IMR-90 (cell line): ENCODE data around the gene PFKP. TPM values are rescaled to one million over a fixed set of nuclear protein-coding genes. Genes with fewer than 3 reads are reported as not detected.

Source experiments
- ATAC-seq: fragments of 200-7000 bp; cut with Tn5 transposase; 2 replicates; pipeline ENCODE4 v1.9.1; 2020; ENCODE audit warnings: low read depth, mild to moderate bottlenecking, moderate library complexity
- BruUV-seq: library from RNA; stranded (reverse); fragments of 400-500 nt; replicated peaks from 2 replicates; lab custom pipeline; 2021; lab: Mats Ljungman, UMichigan
- CTCF ChIA-PET: fragments of 300-600 bp; formaldehyde crosslinking; extraction: SDS; loops from one replicate; lab custom pipeline; 2021; ENCODE audit warnings: antibody characterized with exemption; lab: Yijun Ruan, JAX
- POLR2A ChIA-PET: fragments of 300-600 bp; sonication (Branson Sonifier 250); formaldehyde crosslinking; loops from one replicate; lab custom pipeline; 2022; ENCODE audit warnings: antibody characterized with exemption; ENCODE audit not compliant: unreplicated experiment; lab: Charles Lee
- DNase-seq: peaks from one replicate; pipeline ENCODE4 v3.0.0; 2013
- H2AFZ ChIP-seq: replicated peaks from 2 replicates; pipeline ENCODE3; 2013; ENCODE audit warnings: low read length, mild to moderate bottlenecking; ENCODE audit not compliant: poor library complexity
- H2AK5ac ChIP-seq: 2 replicates; pipeline ENCODE4 v1.6.1; 2013; ENCODE audit warnings: low read depth, low read length, inconsistent platforms
- H2AK9ac ChIP-seq: replicated peaks from 2 replicates; pipeline ENCODE3; 2013; ENCODE audit warnings: mild to moderate bottlenecking, low read depth, low read length, moderate library complexity; ENCODE audit not compliant: poor library complexity
- H2BK120ac ChIP-seq: 2 replicates; pipeline ENCODE4 v1.6.1; 2013; ENCODE audit warnings: low read depth, low read length, inconsistent platforms
- H2BK15ac ChIP-seq: 3 replicates; pipeline ENCODE4 v1.6.1; 2013; ENCODE audit warnings: low read depth, low read length, inconsistent platforms
- H2BK20ac ChIP-seq: 2 replicates; pipeline ENCODE4 v1.6.1; 2013; ENCODE audit warnings: low read depth, mild to moderate bottlenecking, inconsistent platforms, low read length, moderate library complexity
- H2BK5ac ChIP-seq: 2 replicates; pipeline ENCODE4 v1.6.1; 2013; ENCODE audit warnings: mild to moderate bottlenecking, low read depth, low read length, inconsistent platforms; ENCODE audit not compliant: poor library complexity, severe bottlenecking
- H3K14ac ChIP-seq: replicated peaks from 2 replicates; pipeline ENCODE4 v1.6.1; 2013; ENCODE audit warnings: low read depth, low read length, inconsistent platforms
- H3K18ac ChIP-seq: 2 replicates; pipeline ENCODE4 v1.6.1; 2013; ENCODE audit warnings: low read depth, low read length, control low read depth
- H3K23ac ChIP-seq: 2 replicates; pipeline ENCODE4 v1.6.1; 2013; ENCODE audit warnings: low read depth, low read length, inconsistent platforms
- H3K27ac ChIP-seq: 2 replicates; pipeline ENCODE4 v1.5.1; 2013; ENCODE audit warnings: mild to moderate bottlenecking, control low read depth, low read length; ENCODE audit not compliant: insufficient read depth
- H3K27me3 ChIP-seq: 2 replicates; pipeline ENCODE4 v1.6.1; 2013; ENCODE audit warnings: low read length; ENCODE audit not compliant: control insufficient read depth, insufficient read depth
- H3K36me3 ChIP-seq: 2 replicates; pipeline ENCODE4 v1.6.1; 2013; ENCODE audit warnings: low read length, mixed read lengths; ENCODE audit not compliant: control insufficient read depth, insufficient read depth
- H3K4ac ChIP-seq: 2 replicates; pipeline ENCODE4 v1.6.1; 2013; ENCODE audit warnings: low read depth, low read length, inconsistent platforms
- H3K4me1 ChIP-seq: 2 replicates; pipeline ENCODE4 v1.6.1; 2013; ENCODE audit warnings: low read length, mixed read lengths; ENCODE audit not compliant: control insufficient read depth, insufficient read depth
- H3K4me2 ChIP-seq: 2 replicates; pipeline ENCODE4 v1.6.1; 2013; ENCODE audit warnings: low read depth, mild to moderate bottlenecking, control low read depth, low read length, moderate library complexity
- H3K4me3 ChIP-seq: 2 replicates; pipeline ENCODE4 v1.5.1; 2013; ENCODE audit warnings: low read depth, mild to moderate bottlenecking, control low read depth, low read length, moderate library complexity; ENCODE audit not compliant: insufficient read depth
- H3K56ac ChIP-seq: 2 replicates; pipeline ENCODE4 v1.6.1; 2013; ENCODE audit warnings: low read length, inconsistent platforms; ENCODE audit not compliant: insufficient read depth; ENCODE audit errors: extremely low read depth
- H3K79me1 ChIP-seq, 2 experiments: 2 replicates each; pipeline ENCODE4 v1.6.1; 2013; ENCODE audit warnings: low read length in 2 of 2, inconsistent platforms in 1 of 2, low read depth in 1 of 2
- H3K9ac ChIP-seq: 2 replicates; pipeline ENCODE4 v1.6.1; 2013; ENCODE audit warnings: low read depth, low read length, control low read depth
- H3K9me1 ChIP-seq: 2 replicates; pipeline ENCODE4 v1.6.1; 2013; ENCODE audit warnings: low read length, inconsistent platforms; ENCODE audit not compliant: insufficient read depth
- H3K9me3 ChIP-seq: 2 replicates; pipeline ENCODE4 v1.6.1; 2013; ENCODE audit warnings: low read length; ENCODE audit not compliant: control insufficient read depth, insufficient read depth
- H4K20me1 ChIP-seq: 2 replicates; pipeline ENCODE4 v1.6.1; 2013; ENCODE audit warnings: low read length, inconsistent platforms; ENCODE audit not compliant: insufficient read depth
- H4K5ac ChIP-seq: 2 replicates; pipeline ENCODE4 v1.6.1; 2013; ENCODE audit warnings: mild to moderate bottlenecking, low read depth, low read length, control low read depth
- H4K8ac ChIP-seq, 2 experiments: 2 replicates each; pipeline ENCODE4 v1.6.1; 2013; ENCODE audit warnings: low read depth in 2 of 2, low read length in 2 of 2, control low read depth in 1 of 2, inconsistent platforms in 1 of 2
- H4K91ac ChIP-seq: 2 replicates; pipeline ENCODE4 v1.6.1; 2013; ENCODE audit warnings: low read depth, low read length, inconsistent platforms; ENCODE audit not compliant: insufficient read depth
- CHD1 ChIP-seq: IDR thresholded peaks from 2 replicates; pipeline ENCODE4 v1.6.1; 2012; ENCODE audit warnings: low read depth, low read length, improper control_type of control experiment
- RCOR1 ChIP-seq: IDR thresholded peaks from 2 replicates; pipeline ENCODE4 v1.6.1; 2012; ENCODE audit warnings: mild to moderate bottlenecking, low read length, improper control_type of control experiment; ENCODE audit not compliant: insufficient replicate concordance
- WGBS, 2 experiments: methylation state at CpG; one replicate each; pipeline versions ENCODE4 v1.1.5 to v1.1.7; 2013; ENCODE audit warnings: missing lambda C conversion rate in 2 of 2; ENCODE audit not compliant: insufficient read length in 1 of 2; ENCODE audit errors: extremely low coverage in 2 of 2; 5-methylcytosine and 5-hydroxymethylcytosine counted together
- dilution Hi-C: fragments of 300-500 bp; cut with HindIII; formaldehyde crosslinking; loops from one replicate; pipeline ENCODE4 v1.14.3; 2018; ENCODE audit warnings: low sequenced_read_pairs; ENCODE audit not compliant: unreplicated experiment
- in situ Hi-C: fragments of 300-500 bp; cut with MboI; formaldehyde crosslinking; loops from 3 replicates; pipeline ENCODE4 v1.14.3; 2019; ENCODE audit warnings: low sequenced_read_pairs, inconsistent platforms, mixed read lengths
- intact Hi-C: fragments of 100-400 bp; cut with micrococcal nuclease; formaldehyde crosslinking; loops from 2 replicates; pipeline ENCODE4 v1.10.0; 2022
- polyA plus RNA-seq, 3 experiments: library from polyadenylated mRNA; depleted of rRNA; stranded (reverse); fragments of >200 nt; gene quantifications; 2 replicates each; pipeline ENCODE4 v1.2.3, GENCODE V29; 2012; ENCODE audit warnings: low replicate concordance in 1 of 3
- total RNA-seq: library from RNA; depleted of rRNA; stranded (reverse); fragments of >200 nt; gene quantifications from 2 replicates; pipeline ENCODE4 v1.2.3, GENCODE V29; 2012
- TF ChIP-seq, protein P1 (sequence below): conservative IDR thresholded peaks from 2 replicates; pipeline ENCODE4 v1.5.1; 2012; ENCODE audit warnings: mild to moderate bottlenecking, low read depth, low read length, improper control_type of control experiment
- TF ChIP-seq, protein P2 (sequence below): fragments of 150-350 bp; IDR thresholded peaks from 2 replicates; pipeline ENCODE4 v1.6.1; 2016; ENCODE audit warnings: low read depth, mild to moderate bottlenecking, low read length, moderate library complexity, borderline replicate concordance

Gene PFKP
- total and polyA plus RNA-seq, 2 of the 4 experiments (the other 2 are of a cell fraction): 223 to 294 TPM

DNA sequence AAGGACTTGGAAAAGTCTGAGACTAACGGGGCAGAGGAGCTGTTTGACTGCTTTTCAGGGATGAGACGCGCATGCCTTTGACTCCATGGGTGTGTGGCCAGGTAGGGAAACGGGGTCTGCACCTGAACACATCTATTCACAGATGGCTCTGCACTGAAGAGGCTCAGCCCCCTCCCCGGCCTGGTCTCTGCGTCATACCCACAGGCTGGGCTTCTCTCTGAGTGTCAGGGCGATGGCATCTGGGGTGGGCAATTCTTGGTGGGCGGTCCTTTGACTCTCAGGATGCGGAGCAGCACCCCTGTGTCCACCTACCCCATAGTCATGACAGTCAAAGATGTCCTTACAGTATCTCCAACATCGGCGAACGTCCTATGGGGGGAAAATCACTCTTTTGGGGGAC is 23.0 kb downstream of the PFKP start:
- Histone ChIP-seq H2AK9ac (peak overlapping the region; percentile 48), H2BK120ac (peak overlapping the region; percentile 38; the same call in 1 of the 2 replicates), H4K5ac (peak overlapping the region; percentile 12; the same call in 1 of the 2 replicates), H3K4ac (peak overlapping the region; percentile 85), H3K18ac (0 out of 2 replicates have a peak overlapping the region, but pooled peaks have one; percentile 33), H4K20me1 (peaks cover 45% of the 10 kb centered on the region), H2AFZ (peak overlapping the region; percentile 61), H3K14ac (0 out of 2 replicates have a peak overlapping the region, but pooled peaks have one; percentile 31), H4K91ac (peak overlapping the region; percentile 62), H3K9me1 (peaks cover 33% of the 10 kb centered on the region), H2BK5ac (peak overlapping the region; percentile 89), H4K8ac (peak overlapping the region; percentile 40 to 63; a peak in 2 of 4 replicates), H2BK20ac (0 out of 2 replicates have a peak overlapping the region, but pooled peaks have one; percentile 35), H3K79me1 (peaks cover 14 to 78% of the 10 kb centered on the region in 2 experiments), H3K27ac (peak overlapping the region; percentile 57), H3K4me2 (no peak overlapping the region), H3K56ac (no peak overlapping the region), H3K4me3 (no peak overlapping the region), H3K23ac (peak overlapping the region; percentile 1; the same call in 1 of the 2 replicates), H2AK5ac (peak overlapping the region; percentile 82), H3K4me1 (peaks cover 34% of the 10 kb centered on the region), H3K9me3 (no peaks in the 10 kb centered on the region), H3K36me3 (peaks cover 28% of the 10 kb centered on the region), H3K27me3 (no peaks in the 10 kb centered on the region), H3K9ac (no peak overlapping the region), H2BK15ac (peak overlapping the region; percentile 34; the same call in 1 of the 3 replicates)
- ChIA-PET POLR2A (no interaction called here), CTCF (interaction anchor here (1.1 kb wide), 1 partner anchor 44 kb away, joined by 3 read pairs; no protein-coding TSS in a partner anchor)
- DNase-seq (no peak), ATAC-seq (no peak)
- in situ Hi-C loops (no loop called here), intact Hi-C loops (no loop called here), dilution Hi-C loops (no loop called here)
- no TSS peak for BruUV-seq
- 80% methylated on average over 1 of the region's 12 CpGs; no CpG with 5 or more reads in 1 of the 2 experiments for WGBS, 2 experiments
- TF ChIP-seq, protein P1, sequence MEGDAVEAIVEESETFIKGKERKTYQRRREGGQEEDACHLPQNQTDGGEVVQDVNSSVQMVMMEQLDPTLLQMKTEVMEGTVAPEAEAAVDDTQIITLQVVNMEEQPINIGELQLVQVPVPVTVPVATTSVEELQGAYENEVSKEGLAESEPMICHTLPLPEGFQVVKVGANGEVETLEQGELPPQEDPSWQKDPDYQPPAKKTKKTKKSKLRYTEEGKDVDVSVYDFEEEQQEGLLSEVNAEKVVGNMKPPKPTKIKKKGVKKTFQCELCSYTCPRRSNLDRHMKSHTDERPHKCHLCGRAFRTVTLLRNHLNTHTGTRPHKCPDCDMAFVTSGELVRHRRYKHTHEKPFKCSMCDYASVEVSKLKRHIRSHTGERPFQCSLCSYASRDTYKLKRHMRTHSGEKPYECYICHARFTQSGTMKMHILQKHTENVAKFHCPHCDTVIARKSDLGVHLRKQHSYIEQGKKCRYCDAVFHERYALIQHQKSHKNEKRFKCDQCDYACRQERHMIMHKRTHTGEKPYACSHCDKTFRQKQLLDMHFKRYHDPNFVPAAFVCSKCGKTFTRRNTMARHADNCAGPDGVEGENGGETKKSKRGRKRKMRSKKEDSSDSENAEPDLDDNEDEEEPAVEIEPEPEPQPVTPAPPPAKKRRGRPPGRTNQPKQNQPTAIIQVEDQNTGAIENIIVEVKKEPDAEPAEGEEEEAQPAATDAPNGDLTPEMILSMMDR: no peak
- TF ChIP-seq RCOR1 (no peak), CHD1 (no peak)
- TF ChIP-seq, protein P2, sequence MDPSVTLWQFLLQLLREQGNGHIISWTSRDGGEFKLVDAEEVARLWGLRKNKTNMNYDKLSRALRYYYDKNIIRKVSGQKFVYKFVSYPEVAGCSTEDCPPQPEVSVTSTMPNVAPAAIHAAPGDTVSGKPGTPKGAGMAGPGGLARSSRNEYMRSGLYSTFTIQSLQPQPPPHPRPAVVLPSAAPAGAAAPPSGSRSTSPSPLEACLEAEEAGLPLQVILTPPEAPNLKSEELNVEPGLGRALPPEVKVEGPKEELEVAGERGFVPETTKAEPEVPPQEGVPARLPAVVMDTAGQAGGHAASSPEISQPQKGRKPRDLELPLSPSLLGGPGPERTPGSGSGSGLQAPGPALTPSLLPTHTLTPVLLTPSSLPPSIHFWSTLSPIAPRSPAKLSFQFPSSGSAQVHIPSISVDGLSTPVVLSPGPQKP: no peak
